ENCODE results near the gene DYRK1B.
"Not testable (repeated sequence)": the region's sequence is repeated elsewhere in the genome, so short reads cannot be mapped to it uniquely, and the experiment has no call there.

DYRK1B gene

DNA sequence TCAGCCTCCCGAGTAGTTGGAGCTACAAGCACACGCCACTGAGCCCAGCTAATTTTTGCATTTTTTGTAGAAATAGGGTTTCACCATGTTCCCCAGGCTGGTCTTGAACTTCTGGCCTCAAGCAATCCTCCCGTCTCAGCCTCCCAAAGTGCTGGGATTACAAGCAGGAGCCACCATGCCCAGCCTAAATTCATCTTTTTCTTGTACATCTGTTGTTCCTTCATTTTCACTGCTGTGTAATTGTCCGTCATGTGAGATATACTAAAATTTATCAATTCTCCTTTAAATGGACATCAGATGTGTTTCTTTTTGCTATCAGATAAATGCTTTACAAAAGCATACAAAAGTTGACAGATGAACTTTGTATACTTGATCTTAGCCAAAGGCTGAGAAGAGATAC, 22.9 kb downstream of the DYRK1B start:
- no peak overlapping the region for H3K4me3 ChIP-seq (ENCODE audit: control insufficient read depth, low read depth, low read length)
- no peak for DNase-seq (ENCODE audit: low read depth)
- TF ChIP-seq, protein P1, sequence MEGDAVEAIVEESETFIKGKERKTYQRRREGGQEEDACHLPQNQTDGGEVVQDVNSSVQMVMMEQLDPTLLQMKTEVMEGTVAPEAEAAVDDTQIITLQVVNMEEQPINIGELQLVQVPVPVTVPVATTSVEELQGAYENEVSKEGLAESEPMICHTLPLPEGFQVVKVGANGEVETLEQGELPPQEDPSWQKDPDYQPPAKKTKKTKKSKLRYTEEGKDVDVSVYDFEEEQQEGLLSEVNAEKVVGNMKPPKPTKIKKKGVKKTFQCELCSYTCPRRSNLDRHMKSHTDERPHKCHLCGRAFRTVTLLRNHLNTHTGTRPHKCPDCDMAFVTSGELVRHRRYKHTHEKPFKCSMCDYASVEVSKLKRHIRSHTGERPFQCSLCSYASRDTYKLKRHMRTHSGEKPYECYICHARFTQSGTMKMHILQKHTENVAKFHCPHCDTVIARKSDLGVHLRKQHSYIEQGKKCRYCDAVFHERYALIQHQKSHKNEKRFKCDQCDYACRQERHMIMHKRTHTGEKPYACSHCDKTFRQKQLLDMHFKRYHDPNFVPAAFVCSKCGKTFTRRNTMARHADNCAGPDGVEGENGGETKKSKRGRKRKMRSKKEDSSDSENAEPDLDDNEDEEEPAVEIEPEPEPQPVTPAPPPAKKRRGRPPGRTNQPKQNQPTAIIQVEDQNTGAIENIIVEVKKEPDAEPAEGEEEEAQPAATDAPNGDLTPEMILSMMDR (IDR thresholded peaks at IDR 0.05; ENCODE audit: control insufficient read depth, insufficient read depth, low read depth, low read length, missing control alignments), result no peak

DNA sequence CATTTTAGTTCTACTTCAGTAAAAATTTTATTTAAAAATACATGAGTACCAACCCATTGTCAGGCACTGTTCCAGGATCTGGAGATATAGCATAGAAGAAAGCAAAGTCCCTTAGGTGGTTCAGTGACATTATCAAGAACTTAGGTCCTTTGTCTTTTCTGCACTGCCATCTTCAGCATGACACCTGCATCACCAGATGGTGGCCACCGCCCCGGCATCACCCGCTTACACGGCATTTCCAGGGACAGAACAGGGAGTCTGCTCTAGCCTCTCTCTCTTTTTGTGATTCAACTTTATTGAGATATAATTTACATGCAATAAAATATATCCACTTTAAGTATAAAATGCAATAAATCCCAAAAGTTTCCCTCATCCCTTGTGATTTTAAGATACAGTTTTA, 23.5 kb downstream of the DYRK1B start:
- DNase-seq (ENCODE audit: low read depth), result no peak
- TF ChIP-seq, protein P1 (IDR thresholded peaks at IDR 0.05; ENCODE audit: control insufficient read depth, insufficient read depth, low read depth, low read length, missing control alignments), result no peak
- no peak overlapping the region for H3K4me3 ChIP-seq (ENCODE audit: control insufficient read depth, low read depth, low read length)

DNA sequence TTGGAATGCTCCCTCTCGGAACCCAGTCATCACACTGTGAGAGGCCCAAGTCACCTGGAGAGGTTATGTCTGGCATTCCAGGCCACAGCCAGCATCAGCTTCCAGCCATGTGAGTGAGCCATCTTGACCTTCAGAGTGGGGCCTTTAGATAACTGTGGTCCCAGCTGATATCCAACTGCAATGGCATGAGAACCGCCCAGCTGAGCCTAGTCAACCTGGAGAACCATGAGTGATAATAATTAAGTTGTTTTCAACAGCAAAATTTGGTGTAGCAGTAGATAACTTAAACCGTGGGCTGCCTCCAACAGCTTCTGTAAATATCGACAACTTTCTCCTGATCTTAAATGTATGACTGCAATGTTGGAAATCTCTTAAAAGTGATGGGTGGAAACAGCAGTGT, 24.6 kb downstream of the DYRK1B start:
- H3K4me3 ChIP-seq (ENCODE audit: control insufficient read depth, low read depth, low read length), result no peak overlapping the region
- DNase-seq (ENCODE audit: low read depth), result no peak
- TF ChIP-seq, protein P1 (IDR thresholded peaks at IDR 0.05; ENCODE audit: control insufficient read depth, insufficient read depth, low read depth, low read length, missing control alignments), result no peak

DNA sequence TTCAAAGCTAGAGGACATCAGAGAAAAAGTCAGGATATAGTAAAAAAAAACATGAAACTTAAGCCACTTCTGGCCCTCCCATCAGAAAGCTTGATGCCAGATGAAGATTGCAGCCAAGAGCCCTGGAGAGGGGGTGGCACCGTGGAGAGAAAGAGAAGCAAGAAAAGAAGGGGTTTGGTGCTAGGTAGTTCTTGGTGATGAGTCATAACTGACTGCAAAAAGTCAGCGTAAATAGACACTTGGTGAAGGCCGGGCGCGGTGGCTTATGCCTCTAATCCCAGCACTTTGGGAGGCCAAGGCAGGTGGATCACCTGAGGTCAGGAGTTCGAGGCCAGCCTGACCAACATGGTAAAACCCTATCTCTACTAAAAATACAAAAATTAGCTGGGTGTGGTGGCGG, 25.3 kb downstream of the DYRK1B start:
- H3K4me3 ChIP-seq (ENCODE audit: control insufficient read depth, low read depth, low read length); DNase-seq (ENCODE audit: low read depth): not testable (repeated sequence)

DNA sequence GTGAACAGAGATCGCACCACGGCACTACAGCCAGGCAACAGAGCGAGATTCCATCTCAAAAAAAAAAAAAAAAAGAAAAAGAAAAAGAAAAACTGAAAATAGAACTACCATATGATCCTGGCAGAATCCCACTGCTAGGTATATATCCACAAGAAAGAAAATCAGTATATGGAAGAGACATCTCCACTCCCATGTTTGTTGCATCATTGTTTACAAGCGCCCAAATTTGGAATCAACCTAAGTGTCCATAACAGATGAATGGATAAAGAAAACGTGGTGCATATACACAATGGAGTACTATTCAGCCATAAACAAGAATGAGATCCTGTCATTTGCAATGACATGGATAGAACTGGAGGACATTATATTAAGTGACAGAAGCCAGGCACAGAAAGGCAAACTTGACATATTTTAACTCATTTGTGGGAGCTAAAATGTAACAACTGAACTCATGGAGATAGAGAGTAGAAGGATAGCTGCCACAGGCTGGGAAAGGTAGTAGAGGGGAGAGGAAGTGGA, 26.1 kb downstream of the DYRK1B start:
- TF ChIP-seq, protein P1 (IDR thresholded peaks at IDR 0.05; ENCODE audit: control insufficient read depth, insufficient read depth, low read depth, low read length, missing control alignments), result no peak
- no peak for DNase-seq (ENCODE audit: low read depth)
- no peak overlapping the region for H3K4me3 ChIP-seq (ENCODE audit: control insufficient read depth, low read depth, low read length)

DNA sequence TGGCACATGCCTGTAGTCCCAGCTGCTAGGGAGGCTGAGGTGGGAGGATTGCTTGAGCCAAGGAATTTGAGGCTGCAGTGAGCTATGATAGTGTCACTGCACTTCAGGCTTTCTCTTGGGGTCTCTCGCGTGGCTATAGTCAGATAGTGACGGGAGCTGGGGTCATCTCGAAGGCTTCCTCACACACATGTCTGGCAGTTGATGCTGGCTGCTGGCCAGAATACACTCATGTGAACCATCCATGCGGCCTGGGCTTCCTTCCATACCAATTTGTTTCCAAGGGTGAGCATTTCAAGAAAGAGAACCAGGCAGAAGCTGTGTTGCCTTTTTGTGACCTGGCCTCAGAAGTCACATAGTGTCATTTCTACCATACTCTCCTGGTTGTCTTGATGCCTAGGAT, 28.9 kb downstream of the DYRK1B start:
- TF ChIP-seq, protein P1 (IDR thresholded peaks at IDR 0.05; ENCODE audit: control insufficient read depth, insufficient read depth, low read depth, low read length, missing control alignments), result no peak
- no peak for DNase-seq (ENCODE audit: low read depth)

DNA sequence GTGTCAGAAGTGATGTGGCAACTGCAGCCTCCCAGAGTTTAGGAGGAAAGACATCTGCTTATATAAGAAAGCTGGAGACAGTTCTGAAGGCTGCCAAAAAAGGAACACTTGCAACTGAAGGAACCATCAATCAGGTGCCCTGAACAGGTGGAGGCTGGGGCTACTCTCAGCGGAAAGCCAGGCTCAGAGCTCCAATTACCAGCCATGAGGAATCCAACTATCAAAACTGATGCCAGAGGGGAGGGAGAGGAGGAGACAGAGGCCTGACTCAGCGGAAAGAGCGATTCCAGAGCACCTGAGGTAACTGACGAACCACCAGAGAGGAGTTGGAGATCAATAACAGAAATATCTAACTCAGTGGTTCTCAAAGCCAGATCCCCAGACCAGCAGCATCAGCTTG, 31.0 kb downstream of the DYRK1B start:
- TF ChIP-seq, protein P1 (IDR thresholded peaks at IDR 0.05; ENCODE audit: control insufficient read depth, insufficient read depth, low read depth, low read length, missing control alignments), result no peak
- no peak overlapping the region for H3K4me3 ChIP-seq (ENCODE audit: control insufficient read depth, low read depth, low read length)
- no peak for DNase-seq (ENCODE audit: low read depth)

More for the DNA sequence above, 28.9 kb downstream of the DYRK1B start:
- H3K4me3 ChIP-seq (ENCODE audit: control insufficient read depth, low read depth, low read length), result no peak overlapping the region
